SK-MEL-5 (cell line): ENCODE results near the gene PRPH. TPM values are rescaled to one million over a fixed set of nuclear protein-coding genes. Genes with fewer than 3 reads are reported as not detected.
A peak's percentile ranks its signal among the peaks of the same experiment; 100 is the strongest.
"Not testable (repeated sequence)": the region's sequence is repeated elsewhere in the genome, so short reads cannot be mapped to it uniquely, and the experiment has no call there.

Experiments
- DNase-seq: peaks from one replicate; pipeline ENCODE4 v3.0.0-alpha.2; 2016; ENCODE audit warnings: low read depth, low spot score
- in situ Hi-C: cut with HindIII; loops from 2 replicates; pipeline ENCODE4 v1.10.0; 2016; ENCODE audit warnings: low sequenced_read_pairs, high pct_unique_total_duplicates, low pct_unique_long_range_greater_than_20kb
- total RNA-seq: library from RNA; depleted of rRNA; stranded (reverse); fragments of >200 nt; shearing (Covaris generic); gene quantifications from 2 replicates; pipeline ENCODE4 v1.2.3, GENCODE V29; 2014

PRPH gene
- total RNA-seq, 1 experiment from 2014 or later = not detected

DNA sequence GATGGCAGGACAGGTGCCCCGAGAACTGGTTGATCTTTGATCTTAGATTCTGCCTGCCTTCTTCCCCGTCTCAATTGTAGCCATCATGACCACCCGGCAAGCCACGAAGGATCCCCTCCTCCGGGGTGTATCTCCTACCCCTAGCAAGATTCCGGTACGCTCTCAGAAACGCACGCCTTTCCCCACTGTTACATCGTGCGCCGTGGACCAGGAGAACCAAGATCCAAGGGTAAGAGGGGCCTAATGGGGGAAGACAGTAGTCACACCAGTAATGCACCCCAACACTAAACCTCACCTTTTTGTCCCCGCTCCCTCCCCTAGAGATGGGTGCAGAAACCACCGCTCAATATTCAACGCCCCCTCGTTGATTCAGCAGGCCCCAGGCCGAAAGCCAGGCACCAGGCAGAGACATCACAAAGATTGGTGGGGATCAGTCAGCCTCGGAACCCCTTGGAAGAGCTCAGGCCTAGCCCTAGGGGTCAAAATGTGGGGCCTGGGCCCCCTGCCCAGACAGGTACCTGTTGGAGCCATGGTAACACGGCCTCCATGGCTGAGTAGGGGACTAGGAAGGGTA lies 28.7 kb downstream of the PRPH start:
- in situ Hi-C loops = no loop called here
- DNase-seq = no peak

DNA sequence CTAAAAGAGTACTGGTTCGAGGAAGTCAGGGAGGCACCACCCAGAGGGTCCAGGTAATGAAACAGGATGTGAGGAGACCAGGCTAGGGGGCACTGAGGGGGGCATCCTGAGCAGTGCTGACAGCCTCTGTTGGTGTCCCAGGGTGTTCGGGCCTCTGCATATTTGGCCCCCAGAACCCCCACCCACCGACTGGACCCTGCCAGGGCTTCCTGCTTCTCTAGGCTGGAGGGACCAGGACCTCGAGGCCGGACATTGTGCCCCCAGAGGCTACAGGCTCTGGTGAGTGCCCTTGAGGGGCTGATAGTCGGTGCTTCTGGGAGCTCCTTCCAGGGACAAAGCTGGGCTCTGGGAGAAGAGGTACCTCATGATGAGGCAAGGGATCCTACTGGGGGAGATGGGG lies 30.7 kb downstream of the PRPH start:
- in situ Hi-C loops = no loop called here
- DNase-seq = no peak

- in situ Hi-C loops = no loop called here
- no peak for DNase-seq
These were observed 32.4 kb downstream of the PRPH start for GRCh38 chr12:49327368-49327767.

DNA sequence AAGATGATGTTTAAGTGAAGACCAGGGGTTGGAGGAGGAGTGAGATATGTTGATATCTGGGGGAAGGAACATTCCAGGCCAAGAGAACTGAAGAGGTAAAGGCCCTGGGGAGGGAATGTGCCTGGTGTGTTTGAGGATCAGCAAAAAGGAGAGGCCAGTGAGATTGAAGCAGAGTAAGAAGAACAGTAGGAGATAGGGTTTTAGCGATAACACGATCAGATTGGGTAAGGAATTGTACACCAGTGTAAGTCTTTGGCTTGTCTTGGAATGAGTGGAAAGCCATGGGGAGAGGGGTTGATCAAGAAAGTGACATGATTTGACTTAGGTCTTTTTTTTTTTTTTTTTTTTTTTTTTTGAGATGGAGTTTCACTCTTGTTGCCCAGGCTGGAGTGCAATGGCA lies 32.9 kb downstream of the PRPH start:
- no peak for DNase-seq
- in situ Hi-C loops = no loop called here

DNA sequence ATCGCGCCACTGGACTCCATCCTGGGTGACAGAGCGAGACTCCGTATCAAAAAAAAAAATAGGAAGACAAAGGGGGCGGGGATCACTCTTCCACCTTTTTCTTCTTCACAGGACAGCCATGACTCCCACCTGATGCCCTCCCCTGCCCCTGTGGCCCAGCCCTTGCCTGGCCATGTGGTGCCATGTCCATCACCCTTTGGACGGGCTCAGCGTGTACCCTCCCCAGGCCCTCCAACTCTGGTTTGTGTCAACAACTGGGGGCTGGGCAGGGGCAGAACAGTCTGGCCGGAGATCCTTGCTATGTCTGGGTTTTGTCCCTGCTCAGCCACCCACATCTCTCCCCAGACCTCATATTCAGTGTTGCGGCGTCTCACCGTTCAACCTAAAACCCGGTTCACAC lies 33.9 kb downstream of the PRPH start:
- in situ Hi-C loops = no loop called here
- DNase-seq = no peak

- no peak for DNase-seq
- in situ Hi-C loops = no loop called here
These were observed 35.2 kb downstream of the PRPH start for GRCh38 chr12:49330032-49330619.

- no peak for DNase-seq
- in situ Hi-C loops = no loop called here
These were observed 35.9 kb downstream of the PRPH start for GRCh38 chr12:49330631-49331379.

DNA sequence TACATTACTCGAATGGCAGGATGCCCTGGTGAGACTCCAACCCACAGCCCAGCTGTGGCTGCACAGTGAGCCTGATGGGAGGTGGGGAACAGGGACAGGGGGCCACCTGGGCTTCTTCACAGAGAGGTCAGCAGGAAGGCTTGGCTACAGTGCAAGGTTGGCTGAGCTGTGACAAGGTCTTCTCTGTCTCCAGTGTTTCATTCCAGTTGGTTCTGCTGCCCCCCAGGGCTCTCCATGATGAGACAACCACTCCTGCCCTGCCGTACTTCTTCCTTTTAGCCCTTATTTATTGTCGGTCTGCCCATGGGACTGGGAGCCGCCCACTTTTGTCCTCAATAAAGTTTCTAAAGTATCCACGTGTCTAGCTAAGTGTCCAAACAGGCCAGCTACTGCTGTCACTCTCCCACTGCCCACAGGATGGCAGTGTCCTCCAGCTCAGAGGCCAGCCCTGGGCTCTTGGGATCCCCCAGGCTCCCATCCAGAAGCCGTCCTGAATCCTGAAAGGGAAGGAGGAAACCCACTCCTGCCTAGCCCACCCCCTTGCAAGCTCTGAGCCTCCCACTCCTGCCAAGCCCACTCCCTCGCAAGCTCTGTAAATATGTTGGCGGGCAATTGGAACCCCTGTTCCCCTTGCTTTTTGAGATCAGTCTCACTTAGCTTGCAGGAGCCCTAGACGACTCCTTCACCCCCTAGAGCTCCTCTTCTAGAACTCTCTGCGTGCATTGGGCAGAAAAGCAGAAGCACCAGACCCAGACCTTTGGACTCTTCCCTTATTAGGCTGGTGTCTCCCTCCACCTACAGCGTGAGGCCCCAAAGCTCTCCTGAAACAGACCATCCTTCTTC lies 36.7 kb downstream of the PRPH start:
- DNase-seq = peak; percentile 90
- in situ Hi-C loops = no loop called here

DNA sequence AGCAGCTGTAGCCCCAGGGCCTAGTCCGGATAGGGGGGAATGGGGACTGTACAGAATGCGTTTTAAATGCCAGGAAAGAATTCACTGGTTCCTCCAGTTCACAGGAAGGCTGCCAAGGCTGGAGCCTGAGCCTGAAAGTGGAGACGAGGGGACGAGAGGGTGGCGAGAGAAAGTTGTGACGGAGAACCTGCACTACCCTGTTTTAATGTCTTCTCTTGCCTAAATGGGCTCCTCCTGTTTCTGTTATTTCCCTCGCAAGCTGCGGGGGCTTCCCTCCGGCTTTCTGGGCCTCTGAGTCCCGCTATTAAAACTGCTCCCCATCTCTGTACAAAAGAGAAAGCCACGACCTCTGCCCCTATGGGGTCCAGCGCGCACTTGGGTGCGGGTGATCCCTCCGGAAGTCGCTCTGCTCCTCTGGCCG lies 37.5 kb downstream of the PRPH start:
- in situ Hi-C loops = no loop called here
- DNase-seq = no peak

DNA sequence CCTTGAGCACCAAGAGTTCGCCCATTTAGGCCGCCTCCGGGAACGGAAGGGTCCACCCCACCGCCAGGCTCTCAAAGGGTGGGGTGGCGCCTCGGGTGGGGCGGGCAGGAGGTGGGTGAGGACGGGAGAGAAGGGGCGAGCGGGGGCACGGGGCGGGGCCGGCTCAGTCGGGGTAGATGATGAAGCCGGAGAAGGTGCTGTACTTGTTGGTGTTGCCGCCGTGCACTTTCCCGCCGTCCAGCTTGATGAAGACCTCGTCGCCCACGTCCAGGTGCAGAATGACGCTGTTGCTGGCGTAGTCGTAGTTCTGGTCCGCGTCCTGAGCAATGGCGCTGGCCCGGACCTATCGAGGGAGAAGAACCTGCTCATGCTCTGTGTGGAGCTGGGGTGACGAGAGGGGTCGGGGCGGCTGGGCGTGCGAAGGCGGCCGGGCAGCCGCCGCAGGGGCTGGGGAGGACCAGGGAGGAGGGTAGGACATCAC lies 38.0 kb downstream of the PRPH start:
- no peak for DNase-seq

GRCh38 chr12:49333778-49334177 lies 38.8 kb downstream of the PRPH start:
- in situ Hi-C loops, DNase-seq: not testable (repeated sequence)

More for the DNA sequence above, 38.0 kb downstream of the PRPH start:
- in situ Hi-C loops = no loop called here

GRCh38 chr12:49334226-49334625 lies 39.3 kb downstream of the PRPH start:
- DNase-seq = no peak
- in situ Hi-C loops = no loop called here

GRCh38 chr12:49334681-49335080 lies 39.7 kb downstream of the PRPH start:
- no peak for DNase-seq
- in situ Hi-C loops = no loop called here

DNA sequence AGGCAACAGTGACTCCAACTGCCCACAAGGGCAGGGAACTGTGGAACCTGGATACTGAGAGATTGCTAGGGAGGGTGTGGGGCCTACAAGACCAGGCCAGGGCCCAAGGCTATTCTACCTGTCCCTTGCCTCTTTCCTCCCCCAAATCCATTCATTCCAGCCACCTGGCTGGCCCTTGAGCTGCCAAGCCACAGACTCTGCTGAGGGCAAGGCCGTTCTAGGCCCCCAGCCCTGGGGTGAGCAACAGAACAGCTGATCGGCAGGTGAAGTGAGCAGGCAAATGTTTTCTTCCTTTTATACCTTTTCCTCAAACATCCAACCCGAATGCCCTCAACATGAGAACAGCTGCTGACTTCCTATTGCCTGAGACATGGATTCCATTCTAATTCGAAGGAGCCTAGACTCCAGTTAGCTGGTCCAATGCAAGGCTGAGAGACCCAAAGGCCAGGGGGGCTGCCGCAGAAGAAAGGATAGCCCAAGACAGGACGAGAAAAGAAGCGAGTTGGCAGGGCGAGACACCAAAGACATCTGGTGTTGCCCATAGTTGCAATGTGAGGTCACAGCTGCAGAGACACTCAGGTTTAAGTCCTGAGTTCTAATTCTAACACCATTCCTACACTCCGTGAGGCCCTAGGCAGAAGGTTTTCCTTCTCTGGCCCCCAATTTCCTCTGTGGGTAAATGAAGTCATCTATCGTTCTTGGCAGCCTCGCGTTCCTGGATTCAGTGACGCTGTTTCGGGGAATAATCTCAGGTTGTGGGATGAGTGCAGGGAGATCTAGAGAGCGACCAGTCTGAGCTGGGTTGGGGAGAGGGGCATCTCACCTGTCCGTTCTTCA lies 40.4 kb downstream of the PRPH start:
- no peak for DNase-seq
- in situ Hi-C loops = no loop called here

GRCh38 chr12:49335955-49336644 lies 41.2 kb downstream of the PRPH start:
- in situ Hi-C loops = no loop called here
- DNase-seq = no peak

- in situ Hi-C loops = no loop called here
- peak; percentile 79 for DNase-seq
These were observed 42.0 kb downstream of the PRPH start, which contains the start of gene C1QL4 for GRCh38 chr12:49336645-49337584. Gene C1QL4 (minus strand): TSS chr12:49337188. CDS start chr12:49336477, 711 bp downstream.
